NCI-H524 treated with DMSO at 0.1 percent for 48 hours (cell line): ENCODE results near the gene SLC12A7.
"Not testable (repeated sequence)": the region's sequence is repeated elsewhere in the genome, so short reads cannot be mapped to it uniquely, and the experiment has no call there.

ENCODE experiments used
- DNase-seq: peaks from one replicate; lab custom pipeline; 2025; lab: John Stamatoyannopoulos, UW

The SLC12A7 gene

GRCh38 chr5:1035421-1036405 lies 76.2 kb downstream of the SLC12A7 start:
- DNase-seq: no peak

DNA sequence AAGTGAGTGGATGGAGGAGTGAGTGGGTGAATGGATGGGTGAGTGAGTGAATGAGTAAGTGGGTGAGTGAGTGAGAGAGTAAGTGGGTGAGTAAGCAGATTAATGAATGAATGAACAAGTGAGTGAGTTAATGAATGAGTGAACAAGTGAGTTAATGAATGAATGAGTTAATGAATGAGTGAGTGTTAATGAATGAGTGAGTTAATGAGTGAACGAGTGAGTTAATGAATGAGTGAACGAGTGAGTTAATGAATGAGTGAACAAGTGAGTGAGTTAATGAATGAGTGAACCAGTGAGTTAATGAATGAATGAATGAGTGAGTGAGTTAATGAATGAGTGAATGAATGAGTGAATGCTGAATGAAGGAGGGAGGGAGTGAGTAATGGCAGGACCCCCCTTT lies 76.9 kb downstream of the SLC12A7 start:
- no peak for DNase-seq

DNA sequence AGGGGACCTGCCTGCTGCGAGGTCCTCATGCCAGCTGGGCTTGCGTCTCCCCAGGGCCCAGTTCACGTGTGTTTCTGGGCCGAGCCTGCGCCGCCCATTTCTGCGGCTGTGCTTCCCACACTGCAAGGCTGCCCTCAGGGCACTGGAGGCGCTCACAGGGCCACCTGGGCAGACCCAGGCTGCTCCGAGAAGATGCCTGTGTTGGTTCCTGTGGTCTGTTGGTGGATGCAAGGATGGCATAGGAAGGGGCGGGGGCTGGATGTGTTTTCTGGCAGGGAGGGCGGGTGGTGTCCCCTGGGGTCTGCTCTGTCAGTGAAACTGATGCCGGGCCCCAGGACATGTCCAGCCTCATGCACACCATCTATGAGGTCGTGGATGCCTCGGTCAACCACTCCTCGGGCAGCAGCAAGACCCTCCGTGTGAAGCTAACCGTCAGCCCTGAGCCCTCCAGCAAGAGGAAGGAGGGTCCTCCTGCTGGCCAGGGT lies 77.4 kb downstream of the SLC12A7 start:
- DNase-seq: no peak

GRCh38 chr5:1033606-1034420 lies 78.0 kb downstream of the SLC12A7 start:
- no peak for DNase-seq

DNA sequence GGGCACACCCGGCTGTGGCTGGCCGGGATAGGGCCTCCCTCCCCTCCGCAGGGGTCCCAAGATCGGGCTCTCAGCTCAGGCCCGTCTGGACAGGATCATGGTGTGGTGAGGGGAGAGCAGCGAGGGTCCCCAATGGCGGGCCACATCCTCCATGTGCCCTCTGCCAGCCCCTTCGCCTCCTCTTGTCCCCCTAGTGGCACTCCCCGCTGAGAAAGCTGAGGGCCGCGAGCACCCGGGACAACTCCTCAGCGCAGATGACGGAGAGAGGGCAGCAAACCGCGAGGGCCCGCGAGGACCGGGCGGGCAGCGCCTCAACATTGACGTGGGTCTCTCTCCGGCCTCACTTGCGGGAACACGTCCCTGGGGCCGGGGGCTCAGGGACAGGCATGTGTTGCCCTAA lies 78.7 kb downstream of the SLC12A7 start:
- no peak for DNase-seq

GRCh38 chr5:1032551-1033027 lies 79.3 kb downstream of the SLC12A7 start:
- DNase-seq: no peak

GRCh38 chr5:1032011-1032410 lies 79.9 kb downstream of the SLC12A7 start:
- DNase-seq: no peak

GRCh38 chr5:1031306-1031959 lies 80.4 kb downstream of the SLC12A7 start:
- DNase-seq: no peak

DNA sequence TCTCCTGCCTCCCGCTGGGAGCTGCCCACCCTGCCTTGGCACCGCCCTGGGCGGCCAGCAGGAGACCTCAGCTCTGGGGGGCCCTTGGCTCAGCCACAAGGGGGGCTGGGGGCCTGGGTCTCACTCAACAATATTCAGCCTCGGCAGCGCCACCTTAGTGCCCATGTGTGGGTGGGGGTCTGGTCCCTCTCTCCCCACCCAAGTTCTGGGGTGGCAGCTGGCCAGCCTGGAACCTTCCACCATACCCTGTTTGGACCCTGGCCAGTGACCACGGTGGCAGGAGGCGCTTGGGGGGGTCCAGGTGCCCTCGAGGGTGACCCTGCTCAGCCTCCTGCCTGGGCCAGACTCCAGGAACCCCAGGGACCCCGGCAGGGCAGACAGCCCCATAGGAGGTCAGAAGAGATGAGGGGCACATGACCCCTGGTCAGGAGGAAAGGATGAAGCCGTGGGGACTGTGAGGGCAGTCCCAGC lies 81.0 kb downstream of the SLC12A7 start:
- no peak for DNase-seq

- no peak for DNase-seq
Observed at GRCh38 chr5:1029945-1030625, 81.8 kb downstream of the SLC12A7 start.

- no peak for DNase-seq
Observed at GRCh38 chr5:1029282-1029944, 82.5 kb downstream of the SLC12A7 start.

- no peak for DNase-seq
Observed at GRCh38 chr5:1028481-1029281, 83.2 kb downstream of the SLC12A7 start.

GRCh38 chr5:1027631-1028441 lies 84.0 kb downstream of the SLC12A7 start:
- DNase-seq: no peak

GRCh38 chr5:1026700-1027621 lies 84.9 kb downstream of the SLC12A7 start:
- DNase-seq: no peak

DNA sequence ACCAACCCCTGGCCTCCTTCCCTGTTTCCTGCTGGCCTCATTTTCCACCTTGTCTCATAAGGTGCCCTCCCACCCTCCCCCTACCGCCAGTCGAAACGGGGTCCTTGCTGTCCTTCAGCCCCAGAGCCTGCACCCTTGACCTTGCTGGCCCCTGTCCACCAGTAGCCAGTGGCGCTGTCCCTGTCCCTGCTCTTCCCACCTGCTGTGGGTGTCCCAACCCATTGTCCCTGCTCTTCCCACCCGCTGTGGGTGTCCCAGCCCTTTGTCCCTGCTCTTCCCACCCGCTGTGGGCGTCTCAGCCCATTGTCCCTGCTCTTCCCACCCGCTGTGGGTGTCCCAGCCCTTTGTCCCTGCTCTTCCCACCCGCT lies 89.9 kb downstream of the SLC12A7 start:
- not testable (repeated sequence) for DNase-seq

DNA sequence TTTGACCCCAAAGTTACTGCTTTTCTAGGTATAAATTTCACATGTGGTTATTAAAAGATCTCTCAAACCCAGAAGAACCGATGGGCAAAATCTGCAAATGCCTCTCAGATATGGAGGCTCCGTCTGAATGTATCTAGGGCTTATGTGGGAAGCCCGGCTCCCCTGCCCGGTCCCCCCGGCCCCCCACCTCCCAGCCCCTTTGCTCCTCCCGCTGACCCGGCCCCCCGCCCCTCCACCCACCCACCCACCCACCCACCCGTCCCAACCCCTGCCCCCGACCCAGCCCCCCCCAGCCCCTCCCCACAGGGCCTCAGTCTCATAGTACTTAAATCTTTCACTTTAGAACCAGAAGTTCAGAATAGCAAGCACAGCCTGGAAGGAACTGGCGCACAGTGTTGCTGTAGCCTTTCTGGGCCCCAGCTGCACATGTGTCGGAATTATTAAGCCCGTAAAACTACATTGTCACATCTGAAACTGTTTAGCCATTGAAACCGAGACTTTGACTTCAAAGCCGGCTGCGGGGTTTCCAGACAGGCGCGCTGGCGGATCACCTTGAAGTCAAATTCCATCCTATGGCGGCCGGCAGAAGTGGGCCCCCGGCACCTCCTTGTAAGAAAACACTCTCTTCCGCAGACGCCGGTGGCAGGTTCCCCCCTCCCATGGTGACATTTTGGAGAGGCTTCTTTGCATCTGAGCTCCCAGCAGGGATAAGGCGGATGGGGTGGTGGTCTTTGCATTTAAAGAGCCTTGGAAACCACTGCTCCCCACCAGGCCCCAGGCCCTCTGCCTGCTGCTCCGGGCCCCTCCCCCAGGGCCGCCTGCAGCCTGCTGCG lies 90.5 kb downstream of the SLC12A7 start:
- no peak for DNase-seq

DNA sequence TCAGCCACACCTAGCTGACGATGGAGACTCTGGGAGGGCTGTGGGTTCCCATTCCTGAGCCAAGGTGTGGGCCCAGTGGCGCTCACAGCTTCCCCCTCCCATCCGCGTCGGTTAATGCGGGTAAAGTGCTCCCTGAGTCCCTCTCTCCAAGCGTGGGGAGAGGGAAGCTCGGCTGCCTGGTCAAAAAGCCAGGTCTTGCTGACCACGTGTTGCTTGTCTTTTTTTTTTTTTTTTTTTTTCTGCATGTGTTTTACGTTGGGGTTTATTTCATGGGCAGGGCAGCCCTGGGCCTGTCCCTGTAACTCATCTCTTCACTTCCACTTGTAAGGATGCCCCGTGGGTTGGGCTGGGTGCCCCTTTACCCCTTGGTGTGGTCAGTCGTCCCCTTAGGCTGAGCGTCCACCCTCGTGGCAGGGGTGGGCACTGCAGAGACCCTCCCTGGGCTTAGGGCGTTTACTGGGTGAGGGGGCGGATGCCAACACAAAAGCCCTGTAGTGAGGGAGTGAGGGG lies 91.4 kb downstream of the SLC12A7 start:
- DNase-seq: no peak
